WTC11 (cell line): ENCODE data around the gene HOXD1.

ENCODE experiments used
- CREM ChIP-seq: sonication (generic); formaldehyde crosslinking; IDR thresholded peaks from 2 replicates; pipeline ENCODE4 v1.8.1; 2022; ENCODE audit warnings: mild to moderate bottlenecking, missing genetic modification reagents, moderate library complexity
- CTCF ChIP-seq: fragments of 200-600 bp; IDR thresholded peaks from 2 replicates; pipeline ENCODE4 v1.8.0; 2022; ENCODE audit warnings: antibody characterized with exemption
- FOXJ3 ChIP-seq: sonication (generic); formaldehyde crosslinking; IDR thresholded peaks from 2 replicates; pipeline ENCODE4 v1.9.0; 2021; ENCODE audit warnings: missing genetic modification reagents, mild to moderate bottlenecking, borderline replicate concordance
- HMGXB4 ChIP-seq: sonication (generic); formaldehyde crosslinking; IDR thresholded peaks from 2 replicates; pipeline ENCODE4 v1.8.1; 2023; ENCODE audit warnings: mild to moderate bottlenecking, moderate library complexity, missing genetic modification reagents
- MAX ChIP-seq: sonication (generic); formaldehyde crosslinking; IDR thresholded peaks from 2 replicates; pipeline ENCODE4 v1.8.0; 2022; ENCODE audit warnings: mild to moderate bottlenecking, missing genetic modification reagents
- MXD4 ChIP-seq: fragments of 250-450 bp; sonication (Bioruptor Pico); IDR thresholded peaks from 2 replicates; pipeline ENCODE4 v1.8.0; 2021; ENCODE audit warnings: mild to moderate bottlenecking, moderate library complexity, borderline replicate concordance
- NFYB ChIP-seq: sonication (generic); formaldehyde crosslinking; conservative IDR thresholded peaks from 2 replicates; pipeline ENCODE4 v1.8.0; 2022; ENCODE audit warnings: low read depth, missing genetic modification reagents
- TEAD4 ChIP-seq: sonication (generic); formaldehyde crosslinking; IDR thresholded peaks from 2 replicates; pipeline ENCODE4 v1.8.0; 2022; ENCODE audit warnings: mild to moderate bottlenecking, missing genetic modification reagents
- TP53 ChIP-seq: sonication (generic); formaldehyde crosslinking; IDR thresholded peaks from 2 replicates; pipeline ENCODE4 v1.8.1; 2023; ENCODE audit warnings: mild to moderate bottlenecking, missing genetic modification reagents
- TF ChIP-seq, protein P1 (sequence below): sonication (generic); formaldehyde crosslinking; conservative IDR thresholded peaks from 2 replicates; pipeline ENCODE4 v1.8.1; 2022; ENCODE audit warnings: mild to moderate bottlenecking, missing genetic modification reagents
- TF ChIP-seq, protein P2 (sequence below): fragments of 250-450 bp; sonication (Bioruptor Pico); IDR thresholded peaks from 2 replicates; pipeline ENCODE4 v1.8.0; 2021; ENCODE audit warnings: mild to moderate bottlenecking
- TF ChIP-seq, protein P3 (sequence below): sonication (generic); formaldehyde crosslinking; IDR thresholded peaks from 2 replicates; pipeline ENCODE4 v1.8.1; 2022; ENCODE audit warnings: low read depth, missing genetic modification reagents, borderline replicate concordance

DNA sequence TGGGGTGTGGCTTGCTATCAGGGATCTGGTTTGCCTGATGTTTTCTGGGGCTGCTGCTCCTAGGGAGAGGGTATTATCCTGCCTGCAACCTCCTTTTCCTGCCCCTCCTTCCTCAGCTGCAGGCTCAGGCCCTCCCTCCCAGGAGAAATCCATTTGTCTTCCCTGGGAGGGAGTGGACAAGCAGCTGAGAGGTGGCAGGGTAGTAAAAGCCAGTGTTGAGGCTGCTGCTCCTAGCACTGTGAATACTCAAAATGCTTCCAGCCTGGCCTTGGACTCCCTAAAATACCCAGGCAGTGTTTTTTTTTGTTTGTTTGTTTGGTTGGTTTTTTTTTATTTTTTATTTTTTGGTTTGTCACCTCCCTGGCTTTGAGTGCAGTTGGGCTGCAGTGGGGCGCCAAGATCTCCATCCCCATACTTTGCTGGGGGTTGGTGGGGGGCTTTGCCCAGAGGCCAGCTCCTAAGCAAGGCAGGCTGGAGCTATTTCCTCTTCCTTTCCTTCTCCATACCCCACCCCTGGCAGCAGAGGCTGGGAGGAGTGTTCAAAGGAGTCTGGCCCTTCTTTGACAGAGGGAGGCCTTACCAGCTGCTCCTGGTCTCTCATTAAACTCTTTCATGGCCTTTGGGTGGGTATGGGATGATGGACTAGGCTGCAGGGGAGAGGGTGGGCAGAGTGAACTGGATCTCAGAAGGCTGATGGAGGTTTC is 17.7 kb upstream of the HOXD1 start:
- no peak for TF ChIP-seq HMGXB4 (CRISPR knock-in tag)
- no peak for TF ChIP-seq TP53 (CRISPR knock-in tag)
- no peak for TF ChIP-seq FOXJ3 (CRISPR knock-in tag)
- no peak for TF ChIP-seq CTCF
- no peak for TF ChIP-seq CREM (CRISPR knock-in tag)
- TF ChIP-seq MXD4, result no peak
- no peak for TF ChIP-seq TEAD4
- TF ChIP-seq NFYB (CRISPR knock-in tag), result no peak
- TF ChIP-seq MAX (CRISPR knock-in tag), result no peak
- TF ChIP-seq, protein P1, sequence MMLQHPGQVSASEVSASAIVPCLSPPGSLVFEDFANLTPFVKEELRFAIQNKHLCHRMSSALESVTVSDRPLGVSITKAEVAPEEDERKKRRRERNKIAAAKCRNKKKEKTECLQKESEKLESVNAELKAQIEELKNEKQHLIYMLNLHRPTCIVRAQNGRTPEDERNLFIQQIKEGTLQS, result no peak
- TF ChIP-seq, protein P2, sequence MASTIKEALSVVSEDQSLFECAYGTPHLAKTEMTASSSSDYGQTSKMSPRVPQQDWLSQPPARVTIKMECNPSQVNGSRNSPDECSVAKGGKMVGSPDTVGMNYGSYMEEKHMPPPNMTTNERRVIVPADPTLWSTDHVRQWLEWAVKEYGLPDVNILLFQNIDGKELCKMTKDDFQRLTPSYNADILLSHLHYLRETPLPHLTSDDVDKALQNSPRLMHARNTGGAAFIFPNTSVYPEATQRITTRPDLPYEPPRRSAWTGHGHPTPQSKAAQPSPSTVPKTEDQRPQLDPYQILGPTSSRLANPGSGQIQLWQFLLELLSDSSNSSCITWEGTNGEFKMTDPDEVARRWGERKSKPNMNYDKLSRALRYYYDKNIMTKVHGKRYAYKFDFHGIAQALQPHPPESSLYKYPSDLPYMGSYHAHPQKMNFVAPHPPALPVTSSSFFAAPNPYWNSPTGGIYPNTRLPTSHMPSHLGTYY (CRISPR knock-in tag), result no peak
- TF ChIP-seq, protein P3, sequence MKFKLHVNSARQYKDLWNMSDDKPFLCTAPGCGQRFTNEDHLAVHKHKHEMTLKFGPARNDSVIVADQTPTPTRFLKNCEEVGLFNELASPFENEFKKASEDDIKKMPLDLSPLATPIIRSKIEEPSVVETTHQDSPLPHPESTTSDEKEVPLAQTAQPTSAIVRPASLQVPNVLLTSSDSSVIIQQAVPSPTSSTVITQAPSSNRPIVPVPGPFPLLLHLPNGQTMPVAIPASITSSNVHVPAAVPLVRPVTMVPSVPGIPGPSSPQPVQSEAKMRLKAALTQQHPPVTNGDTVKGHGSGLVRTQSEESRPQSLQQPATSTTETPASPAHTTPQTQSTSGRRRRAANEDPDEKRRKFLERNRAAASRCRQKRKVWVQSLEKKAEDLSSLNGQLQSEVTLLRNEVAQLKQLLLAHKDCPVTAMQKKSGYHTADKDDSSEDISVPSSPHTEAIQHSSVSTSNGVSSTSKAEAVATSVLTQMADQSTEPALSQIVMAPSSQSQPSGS (CRISPR knock-in tag), result no peak
